Stimulated activated naive CD4-positive, alpha-beta T cell treated with Interleukin-2 at 50 U/mL for 16 hours (primary cell): ENCODE data around the gene KLHL17.
A peak's percentile ranks its signal among the peaks of the same experiment; 100 is the strongest.
"Not testable (repeated sequence)": the region's sequence is repeated elsewhere in the genome, so short reads cannot be mapped to it uniquely, and the experiment has no call there.

Experiments used
- DNase-seq: peaks from one replicate; lab custom pipeline; 2025; lab: John Stamatoyannopoulos, UW

KLHL17 gene

DNA sequence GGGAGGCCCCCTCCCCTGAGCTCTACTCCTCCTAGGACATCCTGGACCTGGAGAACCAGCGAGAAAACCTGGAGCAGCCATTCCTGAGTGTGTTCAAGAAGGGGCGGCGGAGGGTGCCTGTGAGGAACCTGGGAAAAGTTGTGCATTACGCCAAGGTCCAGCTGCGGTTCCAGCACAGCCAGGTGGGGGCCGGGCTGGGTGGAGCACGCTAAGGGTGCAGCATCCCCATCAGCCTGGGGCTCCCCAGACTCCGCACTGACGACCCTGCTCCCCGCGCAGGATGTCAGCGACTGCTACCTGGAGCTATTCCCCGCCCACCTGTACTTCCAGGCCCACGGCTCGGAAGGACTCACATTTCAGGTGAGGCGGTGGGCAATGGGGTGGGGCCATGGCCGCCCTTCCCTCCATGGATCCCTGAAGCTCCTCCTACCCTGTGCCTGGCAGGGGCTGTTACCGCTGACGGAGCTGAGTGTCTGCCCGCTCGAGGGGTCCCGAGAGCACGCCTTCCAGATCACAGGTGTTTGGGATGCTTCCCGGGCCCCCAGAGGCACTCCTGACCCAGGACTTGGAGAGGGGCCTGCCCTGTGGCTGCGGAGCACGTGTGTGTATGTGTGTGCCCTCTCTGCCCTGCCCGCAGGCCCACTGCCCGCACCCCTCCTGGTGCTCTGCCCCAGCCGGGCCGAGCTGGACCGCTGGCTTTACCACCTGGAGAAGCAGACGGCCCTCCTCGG lies 10.0 kb downstream of the KLHL17 start:
- DNase-seq = no peak

DNA sequence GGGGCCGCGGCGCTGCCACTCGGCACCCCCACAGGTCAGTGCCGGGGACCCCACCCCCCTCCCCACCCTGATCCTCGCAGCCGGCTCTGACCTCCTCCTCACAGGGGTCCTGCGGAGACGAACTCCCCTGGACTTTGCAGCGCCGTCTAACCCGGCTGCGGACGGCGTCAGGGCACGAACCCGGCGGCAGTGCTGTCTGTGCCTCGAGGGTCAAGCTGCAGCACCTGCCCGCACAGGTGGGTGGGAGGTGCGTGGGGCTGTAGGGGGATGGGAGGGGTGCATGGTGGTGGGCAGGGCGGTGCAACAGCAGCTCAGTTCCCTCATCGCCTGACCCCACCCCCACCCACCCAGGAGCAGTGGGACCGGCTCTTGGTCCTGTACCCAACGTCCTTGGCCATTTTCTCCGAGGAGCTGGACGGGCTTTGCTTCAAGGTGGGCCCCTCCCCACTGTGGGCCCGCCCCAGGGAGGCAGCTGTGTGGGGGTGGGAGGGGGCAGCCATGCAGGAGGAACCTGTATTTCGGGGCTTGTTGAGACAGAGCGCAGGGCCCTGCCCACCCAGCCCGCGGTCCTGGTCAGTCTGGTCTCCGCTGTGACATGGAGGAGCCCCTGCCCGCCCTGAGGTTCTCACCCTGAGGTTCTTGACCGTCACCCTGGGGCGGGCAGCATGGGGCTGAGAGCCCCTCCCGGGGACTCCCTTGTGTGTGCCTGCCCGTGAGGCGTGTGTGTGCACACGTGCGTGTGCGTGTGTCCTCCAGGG lies 10.8 kb downstream of the KLHL17 start:
- DNase-seq = no peak

DNA sequence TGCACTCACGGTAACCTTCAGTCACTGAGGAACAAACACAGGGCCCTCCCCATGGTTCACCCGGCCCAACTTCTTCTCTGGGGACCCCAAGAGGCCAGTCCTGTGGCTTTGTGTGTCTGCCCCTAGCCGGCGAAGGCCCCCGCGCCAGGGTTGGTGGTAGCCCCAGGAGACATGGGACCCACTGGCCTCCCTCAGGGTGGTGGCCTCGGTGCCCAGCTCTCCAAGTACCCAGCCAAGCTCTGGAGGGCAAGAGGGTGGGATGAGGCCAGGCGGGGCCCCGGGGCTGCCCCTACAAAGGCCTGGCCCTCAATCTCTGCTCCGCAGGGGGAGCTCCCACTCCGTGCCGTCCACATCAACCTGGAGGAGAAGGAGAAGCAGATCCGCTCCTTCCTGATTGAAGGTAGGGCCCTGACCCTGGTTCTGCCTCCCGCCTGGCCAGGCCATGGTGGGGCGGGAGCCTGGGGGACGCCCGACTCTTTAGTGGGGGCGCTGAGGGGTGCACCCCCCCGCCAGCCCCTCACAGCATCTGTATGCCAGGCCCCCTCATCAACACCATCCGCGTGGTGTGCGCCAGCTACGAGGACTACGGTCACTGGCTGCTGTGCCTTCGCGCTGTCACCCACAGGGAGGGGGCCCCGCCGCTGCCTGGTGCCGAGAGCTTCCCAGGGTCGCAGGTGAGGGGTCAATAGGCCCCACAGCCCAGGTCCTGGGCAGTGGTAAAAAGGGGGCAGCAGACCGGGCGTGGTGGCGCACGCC lies 11.5 kb downstream of the KLHL17 start:
- no peak for DNase-seq

DNA sequence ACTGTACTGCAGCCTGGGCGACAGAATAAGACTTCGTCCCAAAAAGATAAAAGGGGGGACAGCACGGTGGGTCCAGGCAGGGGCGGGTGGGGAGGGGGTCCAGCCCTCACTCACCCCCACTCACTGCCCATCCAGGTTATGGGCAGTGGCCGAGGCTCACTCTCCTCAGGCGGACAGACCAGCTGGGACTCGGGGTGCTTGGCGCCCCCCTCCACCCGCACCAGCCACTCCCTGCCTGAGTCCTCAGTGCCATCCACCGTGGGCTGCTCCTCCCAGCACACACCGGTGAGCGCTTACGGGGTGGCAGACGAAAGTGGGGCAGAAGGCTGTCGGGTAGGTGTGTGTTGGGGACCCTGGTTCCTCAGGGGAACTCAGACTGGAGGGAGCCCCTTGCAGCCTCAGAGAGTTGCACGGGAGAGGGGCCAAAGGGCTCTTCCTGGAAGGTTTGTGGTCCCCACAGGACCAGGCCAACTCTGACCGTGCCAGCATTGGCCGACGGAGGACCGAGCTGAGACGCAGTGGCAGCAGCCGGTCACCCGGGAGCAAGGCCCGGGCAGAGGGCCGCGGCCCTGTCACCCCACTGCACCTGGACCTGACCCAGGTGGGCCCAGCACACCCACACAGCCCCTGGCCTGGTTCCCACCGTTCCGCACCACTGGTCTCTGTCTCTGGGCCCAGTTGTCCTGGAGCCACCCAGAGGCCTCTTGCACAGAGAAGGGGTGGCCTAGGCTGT lies 12.5 kb downstream of the KLHL17 start:
- DNase-seq = no peak

DNA sequence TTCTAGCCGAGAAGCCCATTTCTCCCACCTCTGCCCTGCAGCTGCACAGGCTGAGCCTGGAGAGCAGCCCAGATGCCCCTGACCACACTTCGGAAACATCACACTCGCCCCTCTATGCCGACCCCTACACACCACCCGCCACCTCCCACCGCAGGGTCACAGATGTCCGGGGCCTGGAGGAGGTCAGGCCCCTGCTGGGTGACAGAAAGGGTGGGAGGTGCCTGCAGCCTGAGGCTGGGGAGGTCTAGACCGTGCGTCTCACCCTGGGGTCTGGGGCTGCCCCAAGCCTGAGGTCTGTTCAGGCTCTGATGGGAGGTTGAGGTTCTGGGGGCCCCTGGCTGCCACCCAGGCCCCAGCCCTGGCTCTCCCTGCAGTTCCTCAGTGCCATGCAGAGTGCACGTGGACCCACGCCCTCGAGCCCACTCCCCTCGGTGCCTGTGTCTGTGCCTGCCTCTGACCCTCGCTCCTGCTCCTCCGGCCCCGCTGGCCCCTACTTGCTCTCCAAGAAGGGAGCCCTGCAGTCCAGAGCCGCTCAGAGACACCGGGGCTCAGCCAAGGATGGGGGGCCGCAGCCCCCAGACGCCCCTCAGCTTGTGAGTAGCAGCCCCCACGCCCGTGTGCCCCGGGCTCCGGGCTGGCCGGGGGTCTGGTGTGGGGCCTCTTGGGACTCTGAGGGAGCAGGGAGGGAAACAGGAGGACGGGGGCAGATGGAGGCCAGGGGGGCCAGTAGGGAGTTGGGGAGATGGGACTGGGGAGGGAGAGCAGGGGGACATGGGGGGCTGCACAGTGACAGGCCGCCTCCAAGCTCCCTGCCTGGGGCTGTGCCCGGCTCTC lies 13.3 kb downstream of the KLHL17 start:
- DNase-seq = no peak

DNA sequence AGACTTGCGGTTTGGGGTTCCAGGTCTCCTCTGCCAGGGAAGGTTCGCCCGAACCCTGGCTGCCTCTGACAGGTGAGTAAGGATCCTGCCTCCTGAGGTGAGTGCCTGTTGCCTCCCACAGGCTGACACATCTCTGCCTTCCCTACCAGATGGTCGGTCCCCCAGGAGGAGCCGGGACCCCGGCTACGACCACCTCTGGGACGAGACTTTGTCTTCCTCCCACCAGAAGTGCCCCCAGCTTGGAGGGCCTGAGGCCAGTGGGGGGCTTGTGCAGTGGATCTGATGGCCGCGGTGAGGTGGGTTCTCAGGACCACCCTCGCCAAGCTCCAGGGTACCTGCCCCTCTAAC lies 13.9 kb downstream of the KLHL17 start:
- DNase-seq = no peak

DNA sequence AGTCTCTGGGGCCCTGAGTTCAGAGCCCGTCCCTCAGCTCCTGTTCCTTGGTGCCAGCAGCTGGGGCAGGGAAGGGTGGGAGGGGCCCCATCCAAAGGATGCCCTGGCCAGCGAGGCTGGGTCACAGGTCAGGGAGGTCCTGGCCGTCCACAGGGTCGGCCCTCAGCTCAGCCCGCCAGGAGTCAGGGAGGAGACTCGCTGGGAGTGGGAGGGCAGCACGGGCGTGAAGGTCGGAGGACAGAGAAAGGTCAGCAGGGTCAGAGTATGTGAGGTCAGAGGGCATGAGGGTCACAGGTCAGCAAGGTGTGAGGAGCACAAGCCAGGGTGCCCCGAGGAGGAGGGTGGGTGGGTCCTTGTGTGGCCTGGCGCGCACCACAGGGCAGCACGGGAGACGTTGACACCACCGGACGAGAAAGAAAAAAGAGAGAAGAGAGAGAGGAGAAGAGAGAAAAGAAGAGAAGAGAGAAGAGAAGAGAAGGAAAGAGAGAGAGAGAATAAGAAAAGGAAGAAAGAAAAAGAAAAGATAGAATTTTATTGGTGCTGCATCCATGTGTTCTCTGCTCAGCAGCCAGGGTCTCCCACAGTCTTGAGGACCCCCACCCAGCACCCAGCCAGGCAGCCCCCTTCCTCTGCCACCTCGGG lies 14.4 kb downstream of the KLHL17 start:
- no peak for DNase-seq

DNA sequence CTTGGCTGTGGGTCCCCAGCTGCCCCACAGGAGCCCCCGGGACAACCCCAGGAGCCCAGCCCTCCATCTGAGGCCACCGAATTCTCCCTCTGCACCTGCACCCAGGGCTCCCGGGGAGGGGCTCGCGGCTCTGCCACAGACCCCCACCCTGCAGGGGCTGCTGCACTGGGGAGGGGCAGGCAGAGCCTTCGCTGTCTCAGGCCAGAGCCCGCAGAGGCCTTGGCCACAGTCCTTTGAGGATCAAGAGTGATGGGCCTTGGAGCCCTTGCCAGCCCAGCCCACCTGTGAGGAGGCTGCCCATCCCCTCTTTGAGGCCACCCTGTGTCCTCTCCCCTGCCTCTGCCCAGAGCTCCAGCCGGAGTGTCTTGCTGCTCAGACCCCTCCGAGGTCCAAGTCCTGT lies 15.0 kb downstream of the KLHL17 start:
- DNase-seq = no peak

DNA sequence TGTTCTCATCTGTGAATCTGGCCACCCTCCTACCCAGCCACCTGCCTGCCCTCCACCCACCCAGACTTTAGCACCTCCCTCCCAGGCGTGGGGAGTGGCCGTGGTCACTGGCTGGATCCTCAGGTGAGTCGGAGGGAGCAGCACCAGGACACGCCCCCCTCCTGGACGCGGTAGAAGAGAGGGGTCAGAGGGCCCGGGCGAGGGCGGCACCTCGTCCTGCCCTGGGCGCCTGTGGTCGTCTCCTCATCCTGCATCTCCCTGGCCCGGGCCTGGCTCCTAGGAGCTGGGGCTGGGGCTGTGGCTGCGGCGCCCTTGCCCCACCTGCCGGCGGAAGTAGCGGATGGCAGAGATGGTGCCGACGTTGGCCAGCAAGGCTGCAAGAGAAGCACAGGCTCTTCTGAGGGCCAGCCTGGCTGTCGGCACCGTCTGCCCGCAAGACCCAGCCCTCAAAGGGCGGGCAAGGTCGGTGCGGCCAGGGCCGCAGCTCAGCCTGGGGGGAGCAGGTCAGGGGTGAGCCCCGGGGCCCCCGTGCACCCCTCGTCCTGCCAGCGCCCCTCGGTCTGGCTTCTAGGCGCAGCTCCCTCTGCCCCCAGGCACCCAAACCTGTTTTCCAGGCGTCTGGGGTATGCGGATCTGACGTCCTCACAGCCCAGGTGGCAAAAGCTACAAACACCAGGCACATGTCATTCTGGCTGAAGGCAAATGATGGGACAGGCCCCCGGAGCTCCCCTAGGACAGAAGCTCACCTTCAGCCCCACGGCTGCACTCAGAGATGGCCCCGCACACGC lies 15.7 kb downstream of the KLHL17 start:
- peak; percentile 15 for DNase-seq

DNA sequence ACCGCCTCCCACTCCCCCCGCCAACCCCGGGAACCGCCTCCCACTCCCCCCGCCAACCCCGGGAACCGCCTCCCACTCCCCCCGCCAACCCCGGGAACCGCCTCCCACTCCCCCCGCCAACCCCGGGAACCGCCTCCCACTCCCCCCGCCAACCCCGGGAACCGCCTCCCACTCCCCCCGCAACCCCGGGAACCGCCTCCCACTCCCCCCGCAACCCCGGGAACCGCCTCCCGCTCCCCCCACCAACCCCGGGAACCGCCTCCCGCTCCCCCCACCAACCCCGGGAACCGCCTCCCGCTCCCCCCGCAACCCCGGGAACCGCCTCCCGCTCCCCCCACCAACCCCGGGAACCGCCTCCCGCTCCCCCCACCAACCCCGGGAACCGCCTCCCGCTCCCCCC lies 16.4 kb downstream of the KLHL17 start:
- DNase-seq = not testable (repeated sequence)

DNA sequence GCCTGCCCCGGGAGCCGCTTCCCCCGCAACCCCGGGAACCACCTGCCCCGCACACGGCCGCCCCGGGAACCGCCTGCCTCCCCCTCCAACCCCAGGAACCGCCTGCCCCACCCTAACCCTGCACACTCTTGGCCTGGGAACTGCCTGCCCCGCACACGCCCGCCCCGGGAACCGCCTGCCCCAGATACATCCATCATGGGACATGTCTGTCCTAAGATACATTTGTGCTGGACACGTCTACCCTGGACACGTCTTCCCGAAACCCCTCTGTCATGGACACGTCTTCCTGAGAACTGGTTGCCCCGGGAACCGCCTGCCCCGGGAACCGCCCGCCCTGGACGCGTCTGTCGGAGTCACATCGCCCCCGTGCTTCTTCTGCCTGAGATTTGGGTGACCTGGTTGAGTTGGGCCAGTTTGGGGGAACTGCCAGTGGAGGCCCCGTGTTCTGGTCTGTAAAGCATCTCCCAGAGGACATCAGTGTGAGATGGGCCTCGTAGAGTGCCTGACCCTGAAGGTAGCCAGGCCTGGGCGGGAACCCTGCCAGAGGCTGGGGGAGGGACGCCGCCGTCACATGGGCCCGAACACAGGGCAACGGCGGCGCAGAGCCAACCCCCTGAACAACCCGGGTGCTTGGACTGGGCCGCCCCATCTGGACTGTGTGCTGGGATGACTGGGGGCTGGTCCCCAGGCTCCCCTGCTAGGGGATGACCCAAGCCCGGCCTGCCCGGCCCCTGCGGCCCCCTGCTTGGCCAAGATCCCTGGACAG lies 17.9 kb downstream of the KLHL17 start:
- DNase-seq = no peak

DNA sequence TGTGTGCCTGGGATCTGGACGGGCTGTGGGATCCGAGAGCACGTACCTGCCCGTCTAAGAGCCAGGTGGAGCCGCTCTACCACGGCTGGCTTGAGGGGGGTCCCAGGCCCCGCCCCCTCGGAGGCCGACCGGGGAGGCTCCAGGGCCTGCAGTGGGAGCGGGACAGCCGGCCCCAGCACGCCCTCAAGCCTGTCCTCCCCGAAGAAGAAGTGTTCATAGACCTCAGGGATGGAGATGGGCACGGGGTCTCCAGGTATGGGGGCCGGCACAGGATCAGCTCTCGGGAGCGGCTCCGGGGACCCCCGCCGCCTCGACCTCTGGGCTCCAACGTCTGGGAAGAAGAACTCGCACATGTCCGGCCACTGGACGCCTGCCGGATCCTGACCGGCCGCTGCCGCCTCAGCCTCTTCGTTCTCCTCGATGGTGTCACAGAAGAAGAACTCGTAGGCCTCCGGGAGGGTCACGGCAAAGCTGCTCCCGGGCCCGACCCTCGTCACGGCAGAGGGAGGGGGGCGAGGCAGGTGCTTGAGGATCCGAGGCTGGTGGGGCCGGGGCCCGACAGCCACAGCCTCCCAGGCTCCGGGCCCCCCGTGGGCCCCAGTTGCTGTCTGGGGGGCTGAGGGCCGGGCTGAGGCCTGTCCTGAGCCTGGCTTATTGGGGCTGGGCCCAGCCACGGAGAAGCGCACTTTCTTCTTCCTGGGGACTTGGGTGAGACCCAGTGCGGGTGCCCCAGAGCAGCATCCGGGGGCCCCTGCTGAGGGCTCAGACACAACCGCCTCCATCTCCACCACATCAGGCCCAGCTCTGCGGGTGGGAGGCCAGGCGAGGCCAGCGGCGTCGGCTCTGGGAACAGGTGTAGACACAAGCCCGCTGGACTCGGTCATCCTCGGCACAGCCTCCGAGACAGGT lies 18.7 kb downstream of the KLHL17 start:
- DNase-seq = no peak

DNA sequence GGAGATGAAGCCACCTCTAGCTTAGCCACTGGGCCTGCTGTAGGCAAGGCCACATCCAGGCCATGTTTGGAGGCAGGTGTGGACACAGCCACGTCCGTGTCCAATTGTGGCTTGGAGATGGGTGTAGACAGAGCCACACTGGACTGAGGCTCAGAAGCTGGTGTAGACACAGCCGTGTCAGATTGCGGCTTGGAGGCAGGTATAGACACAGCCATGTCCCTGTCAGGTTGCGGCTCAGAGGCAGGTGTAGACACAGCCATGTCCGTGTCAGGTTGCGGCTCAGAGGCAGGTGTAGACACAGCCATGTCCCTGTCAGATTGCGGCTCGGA lies 19.3 kb downstream of the KLHL17 start:
- DNase-seq = no peak

DNA sequence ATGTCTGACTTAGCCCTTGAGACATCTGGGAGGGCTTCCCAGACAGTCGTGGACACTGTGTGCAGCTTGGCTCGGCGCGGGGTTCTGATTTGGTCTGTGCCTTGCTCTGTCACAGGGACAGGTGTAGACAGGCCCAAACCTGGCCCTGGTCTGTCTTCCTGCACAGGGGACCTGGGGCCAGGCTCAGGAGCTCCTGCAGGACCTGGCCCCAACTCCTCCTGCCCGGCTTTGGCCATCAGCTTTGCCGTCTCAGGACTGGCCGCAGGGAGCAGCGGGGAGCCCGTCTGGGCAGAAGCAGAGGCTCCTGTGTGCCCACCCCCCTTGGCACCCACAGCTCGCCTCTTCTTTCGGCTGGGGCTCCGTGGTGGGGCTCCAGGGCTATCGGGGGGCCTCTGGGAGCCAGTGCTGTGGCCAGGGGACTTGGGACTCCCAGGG lies 19.8 kb downstream of the KLHL17 start:
- DNase-seq = no peak

DNA sequence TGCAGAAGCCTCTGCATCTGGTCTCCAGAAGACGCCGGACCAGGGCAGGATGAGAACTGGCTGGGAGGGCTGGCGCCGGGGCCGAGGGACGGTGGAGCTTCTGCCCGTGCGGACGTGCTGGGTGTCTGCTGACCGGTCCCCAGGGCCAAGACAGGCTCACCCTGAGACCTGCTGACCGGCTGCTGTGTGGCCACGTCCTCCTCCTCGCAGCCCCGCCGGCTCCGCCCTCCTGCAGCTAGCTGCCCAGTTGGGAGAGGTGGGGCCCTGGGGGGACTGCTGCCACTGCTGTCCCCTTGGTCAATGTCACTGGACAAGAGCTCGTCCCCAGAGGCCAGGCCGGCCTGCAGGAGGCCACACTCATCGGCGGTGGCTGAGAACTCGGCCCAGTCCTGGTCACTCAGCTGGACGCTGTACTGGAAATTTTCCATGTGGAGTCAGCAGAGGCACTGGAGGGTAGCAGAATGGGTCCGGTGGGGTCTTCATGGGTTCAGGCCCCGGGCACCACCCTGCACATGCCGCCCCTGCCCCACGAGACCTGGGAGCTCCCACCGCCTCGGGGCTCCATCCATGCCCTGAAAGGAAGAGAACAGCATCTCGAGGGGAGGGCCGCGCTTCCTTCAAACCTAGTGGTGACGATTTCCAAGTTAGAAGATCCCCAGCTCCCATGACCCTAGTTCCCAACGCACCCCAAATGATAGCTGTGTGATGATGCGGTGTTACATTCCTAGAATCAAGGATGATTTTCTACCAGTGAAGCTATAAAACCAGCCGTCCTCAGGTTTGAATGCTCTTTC lies 20.4 kb downstream of the KLHL17 start:
- no peak for DNase-seq

DNA sequence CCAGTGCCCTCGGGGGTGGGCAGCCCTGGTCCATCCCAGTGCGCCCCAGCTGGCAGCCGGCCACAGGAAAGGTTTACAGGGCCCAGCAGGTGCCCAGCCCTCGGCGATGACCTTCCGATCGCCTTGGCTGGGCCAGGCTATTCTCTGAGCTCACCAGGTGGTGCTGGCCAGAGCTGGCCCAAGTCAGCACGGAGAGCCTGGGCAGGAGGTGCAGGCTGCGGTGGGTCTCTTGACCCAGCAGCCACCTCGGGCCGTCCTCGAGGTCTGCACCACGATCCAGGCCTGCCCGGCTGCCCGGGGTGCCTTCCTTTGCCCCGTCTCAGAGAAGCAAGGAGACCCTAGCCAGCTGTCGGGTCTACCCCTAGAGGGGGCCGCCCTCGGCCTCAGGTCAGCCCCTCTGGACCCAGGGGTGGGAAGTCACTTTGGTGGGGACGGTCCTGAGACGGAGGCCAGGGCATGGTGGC lies 21.1 kb downstream of the KLHL17 start:
- DNase-seq = no peak

DNA sequence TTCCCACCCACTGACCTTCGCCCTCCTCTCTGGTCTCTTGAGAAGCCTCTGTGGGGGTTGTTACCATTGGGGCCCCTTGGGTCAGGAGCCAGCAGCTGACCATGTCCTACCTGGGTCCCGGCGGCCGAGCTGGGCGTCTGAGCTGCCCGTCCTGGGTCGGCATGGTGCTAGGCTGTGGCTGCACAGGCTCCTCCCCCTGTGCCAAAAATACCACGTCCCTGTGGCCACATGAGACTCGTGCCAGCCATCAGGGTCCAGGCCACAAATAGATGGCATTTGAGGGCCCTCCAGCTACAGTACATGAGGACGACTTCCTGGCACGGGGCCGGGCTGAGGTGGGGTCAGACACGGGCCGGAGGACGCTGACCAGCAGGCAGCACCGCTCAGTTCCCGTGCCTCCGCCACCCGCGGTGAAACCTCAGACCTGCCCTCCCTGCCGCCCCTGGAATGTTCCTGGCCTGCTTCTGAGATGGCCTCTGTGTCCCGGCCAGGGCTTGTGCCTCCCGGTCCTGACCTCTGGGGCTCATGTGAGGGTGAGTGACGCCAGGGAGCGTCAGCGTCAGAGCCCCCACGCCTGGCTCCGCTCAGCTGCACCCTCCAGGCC lies 21.7 kb downstream of the KLHL17 start, which contains the start of gene PERM1:
TSS of gene PERM1 (minus strand) at position 139 of the 604 bp plus-strand sequence. CDS start 1,064 bp downstream, outside the sequence.
- no peak for DNase-seq
